ENCODE measurements around the gene SCN1A. TPM values are rescaled to one million over a fixed set of nuclear protein-coding genes. Genes with fewer than 3 reads are reported as not detected.

The SCN1A gene
- total and polyA plus RNA-seq, 2 of the 8 experiments (the other 6 are each of a cell fraction or from before 2014, with no cell fraction given) = 0.18 to 1.9 TPM

- no peak overlapping the region for H4K5ac ChIP-seq (ENCODE audit: insufficient read length, low read depth, low read length)
- H3K4ac ChIP-seq (replicated peaks; ENCODE audit: insufficient read length, low read depth, low read length) = no peak overlapping the region
- FAIRE-seq (no peak), DNase-seq (ENCODE audit: low read depth in 1 of 2, low spot score in 2 of 2) (no peak)
- peak overlapping the region; percentile 54 to 76 (median 66) for H3K9ac ChIP-seq (replicated peaks in 1 of 4; ENCODE audit: extremely low read depth in 1 of 4, low read depth in 3 of 4, low read length in 3 of 4)
- H3K27me3 ChIP-seq (replicated peaks in 1 of 4; ENCODE audit: control insufficient read depth in 3 of 4, extremely low read depth in 1 of 4, insufficient read depth in 3 of 4, low read length in 3 of 4) = no peaks in the 10 kb centered on the region
- peaks cover 0 to 8% of the 10 kb centered on the region in 2 experiments; a peak in 2 of 4 replicates for H3K9me3 ChIP-seq (ENCODE audit: insufficient read depth in 2 of 2, low read depth in 1 of 2, low read length in 1 of 2)
- H2AK5ac ChIP-seq (ENCODE audit: low read depth, low read length) = no peak overlapping the region
- H3K27ac ChIP-seq (ENCODE audit: low read depth, low read length) = peak overlapping the region; percentile 35; the same call in 1 of the 2 replicates
- H3K79me2 ChIP-seq (ENCODE audit: control insufficient read depth in 1 of 2, insufficient read depth in 2 of 2, low read length in 2 of 2) = peaks cover 0 to 34% of the 10 kb centered on the region in 2 experiments; a peak in 3 of 4 replicates
- no peak overlapping the region for H2BK15ac ChIP-seq (ENCODE audit: low read length)
- ChIA-PET CTCF (ENCODE audit: partially characterized antibody) (interaction anchor here (0.6 to 2.8 kb wide), 7 partner anchors 8 to 262 kb away, joined by 3 to 14 read pairs (median 7); partner anchors contain the start of gene SCN1A), POLR2A (ENCODE audit: partially characterized antibody) (interaction anchor here (0.6 to 1.1 kb wide), 4 partner anchors 8 to 608 kb away, joined by 3 to 10 read pairs (median 3); no protein-coding TSS in a partner anchor)
- peaks cover 0 to 4% of the 10 kb centered on the region in 2 experiments for H4K20me1 ChIP-seq (replicated peaks in 1 of 2; ENCODE audit: control insufficient read depth in 1 of 2, insufficient read depth in 2 of 2, low read length in 2 of 2)
- H3K18ac ChIP-seq (ENCODE audit: extremely low read depth, low read length) = no peak overlapping the region
- H3K4me3 ChIP-seq (ENCODE audit: extremely low read depth in 1 of 4, insufficient read depth in 2 of 4, low read depth in 3 of 4, low read length in 4 of 4) = peak overlapping the region; percentile 69 to 87 (median 74)
- H3K23ac ChIP-seq (ENCODE audit: insufficient read length) = no peak overlapping the region
- H2AFZ ChIP-seq (ENCODE audit: low read length) = no peak overlapping the region
- no peak overlapping the region for H4K91ac ChIP-seq (replicated peaks; ENCODE audit: insufficient read length, low read length)
- peaks cover 0 to 9% (median 3%) of the 10 kb centered on the region in 4 experiments; a peak in 2 of 8 replicates for H3K36me3 ChIP-seq (ENCODE audit: control insufficient read depth in 2 of 4, insufficient read depth in 4 of 4, low read length in 3 of 4)
- H3K14ac ChIP-seq (ENCODE audit: insufficient read length) = no peak overlapping the region
- H2BK20ac ChIP-seq (ENCODE audit: low read length) = no peak overlapping the region
- WGBS, 2 experiments (ENCODE audit: extremely low coverage in 1 of 2, insufficient coverage in 1 of 2, insufficient read length in 1 of 2, insufficient replicate concordance in 2 of 2, low coverage in 1 of 2, low lambda C conversion rate in 2 of 2, missing lambda C conversion rate in 1 of 2) = 1% methylated on average over 16 of the region's 24 CpGs; no CpG with 5 or more reads in 1 of the 2 experiments
- H4K8ac ChIP-seq (ENCODE audit: extremely low read depth, insufficient read depth, low read length) = peak overlapping the region; percentile 59; the same call in 1 of the 2 replicates
- no peaks in the 10 kb centered on the region; the same call in 1 of the 2 replicates for H3K79me1 ChIP-seq (ENCODE audit: low read depth, low read length)
- H2BK120ac ChIP-seq (replicated peaks; ENCODE audit: low read depth, low read length) = no peak overlapping the region
- peaks cover 2% of the 10 kb centered on the region; the same call in 1 of the 2 replicates for H3K23me2 ChIP-seq (ENCODE audit: low read depth, low read length)
- H2BK5ac ChIP-seq (ENCODE audit: low read depth, low read length) = no peak overlapping the region
- H3K4me1 ChIP-seq (replicated peaks in 1 of 4; ENCODE audit: control insufficient read depth in 3 of 4, insufficient read depth in 4 of 4, low read length in 3 of 4) = peaks cover 0 to 2% (median 0%) of the 10 kb centered on the region in 4 experiments; a peak in 2 of 7 replicates
- H2BK12ac ChIP-seq (ENCODE audit: low read depth, low read length) = no peak overlapping the region
- 0 out of 4 replicates have a peak, but pooled peaks of 1 of the 2 experiments have one; percentile 51 for TF ChIP-seq SIN3A (conservative IDR thresholded peaks at IDR 0.05 in 1 of 2, IDR thresholded peaks at IDR 0.05 in 1 of 2; ENCODE audit: low read depth in 1 of 2, low read length in 2 of 2)
- TF ChIP-seq SRF (IDR thresholded peaks at IDR 0.05; ENCODE audit: low read depth, low read length) = no peak
- H3K4me2 ChIP-seq (ENCODE audit: insufficient read depth in 1 of 2, low read depth in 2 of 2, low read length in 2 of 2) = peak overlapping the region; percentile 62 to 70
- H3K56ac ChIP-seq (replicated peaks; ENCODE audit: insufficient read length, low read depth, low read length) = peak overlapping the region; percentile 37
Observed at GRCh38 chr2:165953306-165953654, 174.5 kb downstream of the SCN1A start.
